HCT116 (cell line): ENCODE results near the gene SMARCD1. TPM values are rescaled to one million over a fixed set of nuclear protein-coding genes. Genes with fewer than 3 reads are reported as not detected.

Experiments
- ATAC-seq: fragments of 200-7000 bp; cut with Tn5 transposase; 2 replicates; pipeline ENCODE4 v1.9.1; 2020; ENCODE audit warnings: mild to moderate bottlenecking, moderate library complexity
- BruUV-seq: library from RNA; stranded (reverse); fragments of 400-500 nt; replicated peaks from 2 replicates; lab custom pipeline; 2021; lab: Mats Ljungman, UMichigan
- CTCF ChIA-PET: fragments of 300-600 bp; sonication (Branson Sonifier 250); formaldehyde crosslinking; loops from one replicate; lab custom pipeline; 2021; ENCODE audit warnings: antibody characterized with exemption; lab: Charles Lee
- POLR2A ChIA-PET: fragments of 300-600, 350-600 bp; sonication (Branson Sonifier 250); formaldehyde crosslinking; loops from one replicate; lab custom pipeline; 2021; ENCODE audit warnings: antibody characterized with exemption; lab: Charles Lee
- RAD21 ChIA-PET, 2 experiments: fragments of 300-600 bp; sonication (Branson Sonifier 250); formaldehyde crosslinking; loops; one replicate each; lab custom pipeline; 2023; ENCODE audit warnings: low total read pairs in 2 of 2; ENCODE audit not compliant: uncharacterized antibody in 2 of 2, unreplicated experiment in 2 of 2, low non-redundant PET in 1 of 2; lab: Charles Lee
- DNase-seq: peaks from one replicate; pipeline ENCODE4 v3.0.0-alpha.2; 2010; ENCODE audit warnings: low read depth, low spot score
- H2AFZ ChIP-seq: fragments of 200-600 bp; shearing (Covaris generic), sonication (generic); 2 replicates; pipeline ENCODE4 v1.6.1; 2017; ENCODE audit warnings: low read depth, mixed run types, mixed read lengths, antibody characterized with exemption, low read length; ENCODE audit not compliant: poor library complexity, severe bottlenecking
- H3K27ac ChIP-seq: 2 replicates; pipeline ENCODE4 v1.5.1; 2012; ENCODE audit warnings: low read depth, low read length
- H3K27me3 ChIP-seq: fragments of 200-600 bp; sonication (generic); 2 replicates; pipeline ENCODE4 v1.6.1; 2016; ENCODE audit warnings: mixed run types, low read length, mixed read lengths; ENCODE audit not compliant: insufficient read depth
- H3K36me3 ChIP-seq, 2 experiments: fragments of 200-500 bp in 1 of 2; fragments of 200-600 bp in 1 of 2; sonication (Bioruptor generic) in 1 of 2; sonication (generic) in 1 of 2; 2 replicates each; pipeline versions ENCODE4 v1.5.1 to v1.6.1; 2014 to 2016; ENCODE audit warnings: low read length in 2 of 2, inconsistent platforms in 1 of 2, mixed read lengths in 1 of 2, mixed run types in 1 of 2; ENCODE audit not compliant: insufficient read depth in 2 of 2, control insufficient read depth in 1 of 2
- H3K4me1 ChIP-seq, 2 experiments: fragments of 200-600 bp in 1 of 2; sonication (generic) in 1 of 2; 2 replicates each; pipeline versions ENCODE4 v1.5.1 to v1.6.1; 2012 to 2017; ENCODE audit warnings: low read length in 2 of 2, inconsistent platforms in 1 of 2, mild to moderate bottlenecking in 1 of 2, mixed read lengths in 1 of 2, mixed run types in 1 of 2, moderate library complexity in 1 of 2; ENCODE audit not compliant: insufficient read depth in 2 of 2, control insufficient read depth in 1 of 2
- H3K4me2 ChIP-seq: fragments of 200-600 bp; sonication (generic); 2 replicates; pipeline ENCODE4 v1.6.1; 2017; ENCODE audit warnings: mixed run types, low read length, mixed read lengths
- H3K4me3 ChIP-seq, 2 experiments: fragments of 200-600 bp in 1 of 2; sonication (generic) in 1 of 2; replicated peaks in 1 of 2; 2 replicates each; pipeline ENCODE4 v1.5.1; 2011 to 2016; ENCODE audit warnings: low read length in 2 of 2, control low read depth in 1 of 2, low read depth in 1 of 2, mild to moderate bottlenecking in 1 of 2, mixed read lengths in 1 of 2, mixed run types in 1 of 2
- H3K79me2 ChIP-seq: fragments of 200-600 bp; sonication (generic); 2 replicates; pipeline ENCODE4 v1.6.1; 2017; ENCODE audit warnings: mild to moderate bottlenecking, mixed run types, low read length, moderate library complexity, mixed read lengths; ENCODE audit not compliant: insufficient read depth
- H3K9ac ChIP-seq: fragments of 200-600 bp; sonication (generic); 2 replicates; pipeline ENCODE4 v1.6.1; 2016; ENCODE audit warnings: low read length, mixed read lengths
- H3K9me2 ChIP-seq: fragments of 200-600 bp; sonication (generic), shearing (Covaris generic); 2 replicates; pipeline ENCODE4 v1.6.1; 2017; ENCODE audit warnings: mixed run types, mild to moderate bottlenecking, moderate library complexity; ENCODE audit not compliant: insufficient read depth
- H3K9me3 ChIP-seq, 2 experiments: fragments of 200-500 bp in 1 of 2; fragments of 200-600 bp in 1 of 2; sonication (Bioruptor generic) in 1 of 2; sonication (generic) in 1 of 2; 2 replicates each; pipeline ENCODE4 v1.6.1; 2014 to 2017; ENCODE audit warnings: low read length in 2 of 2, mixed read lengths in 2 of 2, inconsistent platforms in 1 of 2, low read depth in 1 of 2, mild to moderate bottlenecking in 1 of 2, mixed run types in 1 of 2, moderate library complexity in 1 of 2; ENCODE audit not compliant: control insufficient read depth in 1 of 2, insufficient read depth in 1 of 2
- H4K20me1 ChIP-seq: fragments of 200-600 bp; sonication (generic), shearing (Covaris generic); 2 replicates; pipeline ENCODE4 v1.6.1; 2017; ENCODE audit warnings: mixed run types, mild to moderate bottlenecking, moderate library complexity; ENCODE audit not compliant: insufficient read depth
- CEBPB ChIP-seq: IDR thresholded peaks from 2 replicates; pipeline ENCODE4 v1.6.1; 2012; ENCODE audit warnings: low read depth
- FOSL1 ChIP-seq: IDR thresholded peaks from 2 replicates; pipeline ENCODE4 v1.6.1; 2012; ENCODE audit warnings: low read depth
- ZFX ChIP-seq: fragments of 450-650 bp; IDR thresholded peaks from 2 replicates; pipeline ENCODE4 v1.6.1; 2017
- intact Hi-C: fragments of 100-400 bp; cut with micrococcal nuclease; formaldehyde crosslinking; loops from 2 replicates; pipeline ENCODE4 v1.10.0; 2022
- total RNA-seq: library from RNA; stranded (reverse); gene quantifications from one replicate; pipeline ENCODE4 v1.2.1, GENCODE V29; 2021; ENCODE audit not compliant: unreplicated experiment

SMARCD1 gene
- total RNA-seq, 1 experiment from 2014 or later: 64.8 TPM

DNA sequence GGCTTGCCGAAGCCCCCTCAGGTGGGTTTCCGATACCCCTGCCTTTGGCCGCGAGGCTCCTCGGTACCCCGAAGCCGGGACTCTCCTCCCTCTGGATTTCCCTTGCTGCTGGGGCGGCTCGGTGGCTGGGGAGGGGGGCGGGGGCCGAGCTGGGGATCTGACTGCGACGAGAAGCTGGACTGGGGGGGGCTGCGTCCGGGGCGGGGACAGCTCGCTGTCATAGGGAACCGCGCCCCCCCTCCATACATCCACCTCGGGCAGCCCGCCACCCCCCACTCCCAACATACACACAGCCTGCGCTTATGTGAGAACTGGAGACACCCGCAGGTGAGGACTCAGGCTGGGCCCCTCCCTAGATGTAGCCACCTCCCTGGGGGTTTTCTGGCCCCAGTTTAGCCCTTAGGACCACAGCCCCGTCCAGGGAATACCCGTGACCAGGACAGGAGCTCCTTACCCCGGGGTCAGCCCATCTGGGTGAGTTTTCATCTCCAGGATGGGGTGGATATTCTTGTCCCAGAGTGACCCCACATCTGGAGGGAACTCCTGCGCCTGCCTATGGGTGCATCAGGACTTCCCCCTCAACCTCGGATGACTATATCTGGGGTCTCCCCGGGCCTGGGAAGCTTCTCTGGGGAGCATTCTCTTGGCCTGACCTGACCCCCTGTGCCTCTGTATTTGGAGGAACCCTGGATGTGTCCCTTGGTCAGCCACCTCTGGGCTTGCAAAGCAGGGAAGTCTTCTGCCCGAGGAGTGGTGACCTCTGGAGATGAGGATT, 27.1 kb upstream of the SMARCD1 start:
- POLR2A ChIA-PET: no interaction called here
- CTCF ChIA-PET: no interaction called here
- Histone ChIP-seq H3K27ac (peak overlapping the region; percentile 59; the same call in 1 of the 2 replicates), H3K27me3 (no peaks in the 10 kb centered on the region; the same call in 1 of the 2 replicates), H3K36me3 (peaks cover 2 to 23% of the 10 kb centered on the region in 2 experiments; a peak in 2 of 4 replicates), H3K4me2 (peak overlapping the region; percentile 99), H3K4me3 (peak overlapping the region; percentile 58), H3K9ac (peak overlapping the region; percentile 76), H3K79me2 (no peaks in the 10 kb centered on the region), H2AFZ (no peak overlapping the region), H3K9me3 (no peaks in the 10 kb centered on the region), H3K4me1 (peaks cover 15 to 25% of the 10 kb centered on the region in 2 experiments; a peak in 3 of 4 replicates)
- ATAC-seq (peak; percentile 12), DNase-seq (no peak)
- no TSS peak for BruUV-seq
- RAD21 ChIA-PET: no interaction called here
- intact Hi-C loops: loop anchor here (5.0 kb wide), 1 partner anchor 191 kb away; no protein-coding TSS in a partner anchor
- TF ChIP-seq ZFX (peak; percentile 33; the same call in 1 of the 2 replicates), CEBPB (no peak)
- TF ChIP-seq, all 23 proteins: peak for 1
- Histone ChIP-seq H4K20me1 (no peaks in the 10 kb centered on the region), H3K9me2 (no peaks in the 10 kb centered on the region)

DNA sequence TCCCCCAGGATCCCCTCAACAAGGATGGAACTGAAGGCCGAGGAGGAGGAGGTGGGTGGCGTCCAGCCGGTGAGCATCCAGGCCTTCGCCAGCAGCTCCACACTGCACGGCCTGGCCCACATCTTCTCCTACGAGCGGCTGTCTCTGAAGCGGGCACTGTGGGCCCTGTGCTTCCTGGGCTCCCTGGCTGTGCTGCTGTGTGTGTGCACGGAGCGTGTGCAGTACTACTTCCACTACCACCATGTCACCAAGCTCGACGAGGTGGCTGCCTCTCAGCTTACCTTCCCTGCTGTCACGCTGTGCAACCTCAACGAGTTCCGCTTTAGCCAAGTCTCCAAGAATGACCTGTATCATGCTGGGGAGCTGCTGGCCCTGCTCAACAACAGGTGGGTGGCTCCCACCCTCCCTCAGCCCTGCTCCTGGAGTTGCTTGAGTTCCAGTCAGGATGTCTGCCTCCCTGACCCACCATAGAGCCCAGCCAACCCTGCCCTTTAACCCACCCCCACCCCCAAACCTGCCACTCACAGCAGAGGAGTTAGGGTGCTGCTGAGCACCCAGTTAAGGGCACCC, 26.3 kb upstream of the SMARCD1 start:
- H2AFZ ChIP-seq: no peak overlapping the region
- H3K27me3 ChIP-seq: no peaks in the 10 kb centered on the region
- peak overlapping the region; percentile 99 for H3K4me2 ChIP-seq
- H3K9me3 ChIP-seq: no peaks in the 10 kb centered on the region
- ATAC-seq (no peak), DNase-seq (no peak)
- peaks cover 2 to 23% of the 10 kb centered on the region in 2 experiments; a peak in 2 of 4 replicates for H3K36me3 ChIP-seq
- no peaks in the 10 kb centered on the region for H4K20me1 ChIP-seq
- peaks cover 15 to 25% of the 10 kb centered on the region in 2 experiments; a peak in 3 of 4 replicates for H3K4me1 ChIP-seq
- ChIA-PET POLR2A (no interaction called here), RAD21 (no interaction called here), CTCF (interaction anchor here (1.4 kb wide), 1 partner anchor 20 kb away, joined by 3 read pairs; no protein-coding TSS in a partner anchor)
- H3K4me3 ChIP-seq: no peak overlapping the region
- no peaks in the 10 kb centered on the region for H3K9me2 ChIP-seq
- no TSS peak for BruUV-seq
- peak overlapping the region; percentile 76; the same call in 1 of the 2 replicates for H3K9ac ChIP-seq
- H3K79me2 ChIP-seq: no peaks in the 10 kb centered on the region
- no peak overlapping the region for H3K27ac ChIP-seq
- no peak for TF ChIP-seq CEBPB
- TF ChIP-seq FOSL1: no peak
- intact Hi-C loops: loop anchor here (5.0 kb wide), 1 partner anchor 192 kb away; no protein-coding TSS in a partner anchor
